GM23338 (cell line): ENCODE results near the gene VPS39.

Experiments used
- EZH2 ChIP-seq: fragments of 200-600 bp; sonication (generic); IDR thresholded peaks from one replicate; pipeline ENCODE4 v1.8.0; 2017; ENCODE audit warnings: antibody characterized with exemption, mild to moderate bottlenecking, low read depth; ENCODE audit not compliant: unreplicated experiment
- EZH2phosphoT487 ChIP-seq: fragments of 200-600 bp; sonication (generic); IDR thresholded peaks from one replicate; pipeline ENCODE4 v1.8.1; 2018; ENCODE audit warnings: antibody characterized with exemption; ENCODE audit not compliant: unreplicated experiment
- NANOG ChIP-seq: IDR thresholded peaks from 2 replicates; pipeline ENCODE4 v1.6.1; 2016; ENCODE audit warnings: antibody characterized with exemption, borderline replicate concordance
- POLR2AphosphoS5 ChIP-seq: IDR thresholded peaks from 2 replicates; pipeline ENCODE4 v1.6.1; 2016; ENCODE audit warnings: antibody characterized with exemption, low read depth
- ZNF114 ChIP-seq: fragments of 250-450 bp; sonication (Bioruptor Pico); IDR thresholded peaks from 2 replicates; pipeline ENCODE4 v1.5.0; 2020; ENCODE audit warnings: mild to moderate bottlenecking, moderate library complexity
- TF ChIP-seq, protein P1 (sequence below), 2 experiments: fragments of 200-600 bp in 1 of 2; sonication (generic) in 1 of 2; conservative IDR thresholded peaks; 2 replicates each; pipeline versions ENCODE4 v1.5.1 to v1.6.1; 2016 to 2017; ENCODE audit warnings: antibody characterized with exemption in 2 of 2, low read depth in 2 of 2, mild to moderate bottlenecking in 2 of 2, moderate library complexity in 1 of 2
- TF ChIP-seq, protein P2 (sequence below): IDR thresholded peaks from one replicate; pipeline ENCODE4 v1.6.1; 2018; ENCODE audit warnings: antibody characterized with exemption; ENCODE audit not compliant: unreplicated experiment
- TF ChIP-seq, protein P3 (sequence below): IDR thresholded peaks from 2 replicates; pipeline ENCODE4 v1.6.1; 2016; ENCODE audit warnings: antibody characterized with exemption

DNA sequence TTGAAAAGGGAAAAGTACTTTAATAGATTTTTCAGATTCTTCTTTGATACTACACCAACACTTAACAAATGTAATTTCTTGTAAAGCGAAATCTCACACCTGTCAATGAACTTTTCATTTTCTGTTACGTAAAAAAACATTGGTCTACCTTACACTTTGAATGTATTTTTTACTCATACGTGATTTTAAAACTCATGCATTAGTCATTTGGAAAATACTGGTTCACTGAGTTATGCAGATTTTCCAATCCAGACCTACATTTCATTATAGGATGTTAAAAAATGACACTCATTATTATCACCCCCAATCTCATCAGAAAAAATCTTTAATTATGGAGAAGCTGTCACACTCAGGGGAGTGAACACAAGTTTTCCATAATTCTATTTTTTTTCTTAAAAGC is 14.7 kb downstream of the VPS39 start:
- TF ChIP-seq, protein P1, sequence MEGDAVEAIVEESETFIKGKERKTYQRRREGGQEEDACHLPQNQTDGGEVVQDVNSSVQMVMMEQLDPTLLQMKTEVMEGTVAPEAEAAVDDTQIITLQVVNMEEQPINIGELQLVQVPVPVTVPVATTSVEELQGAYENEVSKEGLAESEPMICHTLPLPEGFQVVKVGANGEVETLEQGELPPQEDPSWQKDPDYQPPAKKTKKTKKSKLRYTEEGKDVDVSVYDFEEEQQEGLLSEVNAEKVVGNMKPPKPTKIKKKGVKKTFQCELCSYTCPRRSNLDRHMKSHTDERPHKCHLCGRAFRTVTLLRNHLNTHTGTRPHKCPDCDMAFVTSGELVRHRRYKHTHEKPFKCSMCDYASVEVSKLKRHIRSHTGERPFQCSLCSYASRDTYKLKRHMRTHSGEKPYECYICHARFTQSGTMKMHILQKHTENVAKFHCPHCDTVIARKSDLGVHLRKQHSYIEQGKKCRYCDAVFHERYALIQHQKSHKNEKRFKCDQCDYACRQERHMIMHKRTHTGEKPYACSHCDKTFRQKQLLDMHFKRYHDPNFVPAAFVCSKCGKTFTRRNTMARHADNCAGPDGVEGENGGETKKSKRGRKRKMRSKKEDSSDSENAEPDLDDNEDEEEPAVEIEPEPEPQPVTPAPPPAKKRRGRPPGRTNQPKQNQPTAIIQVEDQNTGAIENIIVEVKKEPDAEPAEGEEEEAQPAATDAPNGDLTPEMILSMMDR (conservative IDR thresholded peaks at IDR 0.05; ENCODE audit: low read depth in 2 of 2): no peak
- TF ChIP-seq EZH2 (no peak), EZH2phosphoT487 (no peak), POLR2AphosphoS5 (no peak), NANOG (no peak), ZNF114 (no peak)
- TF ChIP-seq, protein P2, sequence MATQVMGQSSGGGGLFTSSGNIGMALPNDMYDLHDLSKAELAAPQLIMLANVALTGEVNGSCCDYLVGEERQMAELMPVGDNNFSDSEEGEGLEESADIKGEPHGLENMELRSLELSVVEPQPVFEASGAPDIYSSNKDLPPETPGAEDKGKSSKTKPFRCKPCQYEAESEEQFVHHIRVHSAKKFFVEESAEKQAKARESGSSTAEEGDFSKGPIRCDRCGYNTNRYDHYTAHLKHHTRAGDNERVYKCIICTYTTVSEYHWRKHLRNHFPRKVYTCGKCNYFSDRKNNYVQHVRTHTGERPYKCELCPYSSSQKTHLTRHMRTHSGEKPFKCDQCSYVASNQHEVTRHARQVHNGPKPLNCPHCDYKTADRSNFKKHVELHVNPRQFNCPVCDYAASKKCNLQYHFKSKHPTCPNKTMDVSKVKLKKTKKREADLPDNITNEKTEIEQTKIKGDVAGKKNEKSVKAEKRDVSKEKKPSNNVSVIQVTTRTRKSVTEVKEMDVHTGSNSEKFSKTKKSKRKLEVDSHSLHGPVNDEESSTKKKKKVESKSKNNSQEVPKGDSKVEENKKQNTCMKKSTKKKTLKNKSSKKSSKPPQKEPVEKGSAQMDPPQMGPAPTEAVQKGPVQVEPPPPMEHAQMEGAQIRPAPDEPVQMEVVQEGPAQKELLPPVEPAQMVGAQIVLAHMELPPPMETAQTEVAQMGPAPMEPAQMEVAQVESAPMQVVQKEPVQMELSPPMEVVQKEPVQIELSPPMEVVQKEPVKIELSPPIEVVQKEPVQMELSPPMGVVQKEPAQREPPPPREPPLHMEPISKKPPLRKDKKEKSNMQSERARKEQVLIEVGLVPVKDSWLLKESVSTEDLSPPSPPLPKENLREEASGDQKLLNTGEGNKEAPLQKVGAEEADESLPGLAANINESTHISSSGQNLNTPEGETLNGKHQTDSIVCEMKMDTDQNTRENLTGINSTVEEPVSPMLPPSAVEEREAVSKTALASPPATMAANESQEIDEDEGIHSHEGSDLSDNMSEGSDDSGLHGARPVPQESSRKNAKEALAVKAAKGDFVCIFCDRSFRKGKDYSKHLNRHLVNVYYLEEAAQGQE: no peak
- TF ChIP-seq, protein P3, sequence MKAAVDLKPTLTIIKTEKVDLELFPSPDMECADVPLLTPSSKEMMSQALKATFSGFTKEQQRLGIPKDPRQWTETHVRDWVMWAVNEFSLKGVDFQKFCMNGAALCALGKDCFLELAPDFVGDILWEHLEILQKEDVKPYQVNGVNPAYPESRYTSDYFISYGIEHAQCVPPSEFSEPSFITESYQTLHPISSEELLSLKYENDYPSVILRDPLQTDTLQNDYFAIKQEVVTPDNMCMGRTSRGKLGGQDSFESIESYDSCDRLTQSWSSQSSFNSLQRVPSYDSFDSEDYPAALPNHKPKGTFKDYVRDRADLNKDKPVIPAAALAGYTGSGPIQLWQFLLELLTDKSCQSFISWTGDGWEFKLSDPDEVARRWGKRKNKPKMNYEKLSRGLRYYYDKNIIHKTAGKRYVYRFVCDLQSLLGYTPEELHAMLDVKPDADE: no peak
